Activated CD4-positive, alpha-beta memory T cell treated with anti-CD3 and anti-CD28 coated beads for 36 hours (primary cell): ENCODE measurements around the gene DIRAS3. TPM values are rescaled to one million over a fixed set of nuclear protein-coding genes. Genes with fewer than 3 reads are reported as not detected.
"Not testable (repeated sequence)": the region's sequence is repeated elsewhere in the genome, so short reads cannot be mapped to it uniquely, and the experiment has no call there.

Experiments
- CTCF ChIA-PET: fragments of 350-600 bp; sonication (Branson Sonifier 250); formaldehyde crosslinking; loops from one replicate; lab custom pipeline; 2021; ENCODE audit warnings: antibody characterized with exemption, inconsistent platforms; lab: Charles Lee
- POLR2A ChIA-PET: fragments of 350-600 bp; sonication (Branson Sonifier 250); formaldehyde crosslinking; loops from one replicate; lab custom pipeline; 2021; ENCODE audit warnings: antibody characterized with exemption; lab: Charles Lee
- DNase-seq: peaks from one replicate; pipeline ENCODE4 v3.0.0-alpha.2; 2020
- H3K27ac Mint-ChIP-seq: one replicate; pipeline ENCODE4 v1.8.0; 2021; ENCODE audit warnings: mixed read lengths
- H3K27me3 Mint-ChIP-seq: one replicate; pipeline ENCODE4 v1.8.0; 2021; ENCODE audit warnings: mixed read lengths
- H3K36me3 Mint-ChIP-seq: one replicate; pipeline ENCODE4 v1.8.0; 2021; ENCODE audit warnings: mixed read lengths
- H3K4me1 Mint-ChIP-seq: one replicate; pipeline ENCODE4 v1.8.0; 2021; ENCODE audit warnings: low read depth, mixed read lengths
- H3K4me3 Mint-ChIP-seq: one replicate; pipeline ENCODE4 v1.8.0; 2021; ENCODE audit warnings: mild to moderate bottlenecking, mixed read lengths
- H3K9me3 Mint-ChIP-seq: one replicate; pipeline ENCODE4 v1.8.0; 2021; ENCODE audit warnings: mixed read lengths
- intact Hi-C: fragments of 100-400 bp; cut with micrococcal nuclease; formaldehyde crosslinking; loops from one replicate; pipeline ENCODE4 v1.15.1; 2023
- total RNA-seq, 2 experiments: library from RNA; stranded (reverse); gene quantifications; one replicate each; pipeline ENCODE4 v1.2.3, GENCODE V29; 2021

DIRAS3 gene
- not detected for total RNA-seq

GRCh38 chr1:68049941-68050878, at the start of gene DIRAS3:
Gene DIRAS3 (minus strand): TSS chr1:68050627. CDS start chr1:68047297, 3,330 bp downstream.
- Mint-ChIP-seq H3K36me3 (no peaks in the 10 kb centered on the region), H3K27ac (no peak within 1 kb of the TSS), H3K9me3 (no peaks in the 10 kb centered on the region), H3K27me3 (peaks cover 8% of the 10 kb centered on the region), H3K4me1 (no peaks in the 10 kb centered on the region), H3K4me3 (no peak within 1 kb of the TSS)
- intact Hi-C loops = no loop called here
- no peak for DNase-seq
- ChIA-PET CTCF (no interaction called here), POLR2A (no interaction called here)

GRCh38 chr1:68093737-68094136, 43.3 kb upstream of the DIRAS3 start:
- H3K36me3 Mint-ChIP-seq = no peaks in the 10 kb centered on the region
- no peak overlapping the region for H3K27ac Mint-ChIP-seq
- H3K27me3 Mint-ChIP-seq = peaks cover 2% of the 10 kb centered on the region
- intact Hi-C loops = no loop called here
- ChIA-PET POLR2A (no interaction called here), CTCF (interaction anchor here (3.2 kb wide), 1 partner anchor 23 kb away, joined by 11 read pairs; no protein-coding TSS in a partner anchor)
- no peak overlapping the region for H3K4me3 Mint-ChIP-seq
- DNase-seq = no peak
- H3K4me1 Mint-ChIP-seq = no peaks in the 10 kb centered on the region
- H3K9me3 Mint-ChIP-seq = no peaks in the 10 kb centered on the region

- ChIA-PET POLR2A (no interaction called here), CTCF (no interaction called here)
Observed at GRCh38 chr1:68087184-68087583, 36.8 kb upstream of the DIRAS3 start.

GRCh38 chr1:68085752-68086151, 35.3 kb upstream of the DIRAS3 start:
- H3K4me1 Mint-ChIP-seq = no peaks in the 10 kb centered on the region
- DNase-seq = no peak
- no peak overlapping the region for H3K27ac Mint-ChIP-seq
- CTCF ChIA-PET = no interaction called here
- H3K9me3 Mint-ChIP-seq = peaks cover 7% of the 10 kb centered on the region
- no peaks in the 10 kb centered on the region for H3K36me3 Mint-ChIP-seq
- peaks cover 1% of the 10 kb centered on the region for H3K27me3 Mint-ChIP-seq
- no peak overlapping the region for H3K4me3 Mint-ChIP-seq
- POLR2A ChIA-PET = no interaction called here
- intact Hi-C loops = no loop called here

More at GRCh38 chr1:68087184-68087583, 36.8 kb upstream of the DIRAS3 start:
- Mint-ChIP-seq H3K4me3 (no peak overlapping the region), H3K4me1 (no peaks in the 10 kb centered on the region), H3K36me3 (no peaks in the 10 kb centered on the region), H3K27ac (no peak overlapping the region), H3K9me3 (peaks cover 7% of the 10 kb centered on the region), H3K27me3 (peaks cover 1% of the 10 kb centered on the region)
- no peak for DNase-seq
- intact Hi-C loops = no loop called here

GRCh38 chr1:68083686-68084085, 33.3 kb upstream of the DIRAS3 start:
- Mint-ChIP-seq H3K27me3 (peaks cover 1% of the 10 kb centered on the region), H3K27ac (no peak overlapping the region), H3K4me3 (no peak overlapping the region), H3K9me3 (peaks cover 7% of the 10 kb centered on the region), H3K4me1 (no peaks in the 10 kb centered on the region), H3K36me3 (no peaks in the 10 kb centered on the region)
- intact Hi-C loops = no loop called here
- ChIA-PET CTCF (no interaction called here), POLR2A (no interaction called here)
- no peak for DNase-seq

- peaks cover 1% of the 10 kb centered on the region for H3K27me3 Mint-ChIP-seq
- H3K4me3 Mint-ChIP-seq = no peak overlapping the region
- intact Hi-C loops = no loop called here
- no peak for DNase-seq
- H3K36me3 Mint-ChIP-seq = no peaks in the 10 kb centered on the region
- ChIA-PET POLR2A (no interaction called here), CTCF (no interaction called here)
- H3K4me1 Mint-ChIP-seq = no peaks in the 10 kb centered on the region
- H3K27ac Mint-ChIP-seq = no peak overlapping the region
- peaks cover 7% of the 10 kb centered on the region for H3K9me3 Mint-ChIP-seq
Observed at GRCh38 chr1:68081775-68082283, 31.4 kb upstream of the DIRAS3 start.

- Mint-ChIP-seq H3K36me3 (no peaks in the 10 kb centered on the region), H3K4me3 (no peak overlapping the region), H3K27me3 (peaks cover 1% of the 10 kb centered on the region), H3K9me3 (peaks cover 8% of the 10 kb centered on the region), H3K27ac (no peak overlapping the region), H3K4me1 (no peaks in the 10 kb centered on the region)
- intact Hi-C loops = no loop called here
- ChIA-PET CTCF (no interaction called here), POLR2A (no interaction called here)
- no peak for DNase-seq
Observed at GRCh38 chr1:68078647-68079046, 28.2 kb upstream of the DIRAS3 start.

GRCh38 chr1:68074472-68074871, 24.0 kb upstream of the DIRAS3 start:
- intact Hi-C loops = no loop called here
- H3K4me1 Mint-ChIP-seq = no peaks in the 10 kb centered on the region
- CTCF ChIA-PET = no interaction called here
- DNase-seq = no peak
- no peak overlapping the region for H3K27ac Mint-ChIP-seq
- POLR2A ChIA-PET = no interaction called here
- no peaks in the 10 kb centered on the region for H3K27me3 Mint-ChIP-seq
- H3K36me3 Mint-ChIP-seq = no peaks in the 10 kb centered on the region
- peaks cover 3% of the 10 kb centered on the region for H3K9me3 Mint-ChIP-seq
- no peak overlapping the region for H3K4me3 Mint-ChIP-seq

- intact Hi-C loops = no loop called here
- Mint-ChIP-seq H3K36me3 (no peaks in the 10 kb centered on the region), H3K27me3 (no peaks in the 10 kb centered on the region), H3K4me1 (no peaks in the 10 kb centered on the region), H3K27ac (no peak overlapping the region), H3K9me3 (peaks cover 6% of the 10 kb centered on the region), H3K4me3 (no peak overlapping the region)
- DNase-seq = no peak
- POLR2A ChIA-PET = no interaction called here
- CTCF ChIA-PET = no interaction called here
Observed at GRCh38 chr1:68065766-68066165, 15.3 kb upstream of the DIRAS3 start.

GRCh38 chr1:68058053-68058452, 7.6 kb upstream of the DIRAS3 start:
- H3K27ac Mint-ChIP-seq, H3K4me1 Mint-ChIP-seq, intact Hi-C loops, CTCF ChIA-PET, POLR2A ChIA-PET, DNase-seq, H3K4me3 Mint-ChIP-seq, H3K36me3 Mint-ChIP-seq, H3K27me3 Mint-ChIP-seq, H3K9me3 Mint-ChIP-seq: not testable (repeated sequence)

GRCh38 chr1:68057564-68057963, 7.1 kb upstream of the DIRAS3 start:
- Mint-ChIP-seq H3K4me3 (no peak overlapping the region), H3K9me3 (peaks cover 3% of the 10 kb centered on the region), H3K27me3 (no peaks in the 10 kb centered on the region), H3K4me1 (no peaks in the 10 kb centered on the region), H3K27ac (no peak overlapping the region), H3K36me3 (no peaks in the 10 kb centered on the region)
- ChIA-PET POLR2A (no interaction called here), CTCF (no interaction called here)
- DNase-seq = no peak
- intact Hi-C loops = no loop called here

- intact Hi-C loops = no loop called here
- CTCF ChIA-PET = no interaction called here
- POLR2A ChIA-PET = no interaction called here
- DNase-seq = no peak
- peaks cover 2% of the 10 kb centered on the region for H3K9me3 Mint-ChIP-seq
- H3K27me3 Mint-ChIP-seq = no peaks in the 10 kb centered on the region
- no peaks in the 10 kb centered on the region for H3K36me3 Mint-ChIP-seq
- no peak overlapping the region for H3K4me3 Mint-ChIP-seq
- H3K4me1 Mint-ChIP-seq = no peaks in the 10 kb centered on the region
- no peak overlapping the region for H3K27ac Mint-ChIP-seq
Observed at GRCh38 chr1:68057050-68057449, 6.6 kb upstream of the DIRAS3 start.

GRCh38 chr1:68051475-68051874, 1.0 kb upstream of the DIRAS3 start:
- no peak overlapping the region for H3K4me3 Mint-ChIP-seq
- intact Hi-C loops = no loop called here
- no peak overlapping the region for H3K27ac Mint-ChIP-seq
- peaks cover 8% of the 10 kb centered on the region for H3K27me3 Mint-ChIP-seq
- ChIA-PET CTCF (no interaction called here), POLR2A (no interaction called here)
- no peaks in the 10 kb centered on the region for H3K4me1 Mint-ChIP-seq
- no peaks in the 10 kb centered on the region for H3K9me3 Mint-ChIP-seq
- no peaks in the 10 kb centered on the region for H3K36me3 Mint-ChIP-seq
- DNase-seq = no peak
